Endothelial cell (in vitro differentiated cells): ENCODE data around the gene AHDC1. TPM values are rescaled to one million over a fixed set of nuclear protein-coding genes. Genes with fewer than 3 reads are reported as not detected.
A peak's percentile ranks its signal among the peaks of the same experiment; 100 is the strongest.

ENCODE experiments used
- DNase-seq: peaks from one replicate; pipeline ENCODE4 v3.0.0; 2021; ENCODE audit warnings: low spot score
- H3K27ac Mint-ChIP-seq: one replicate; pipeline ENCODE4 v1.8.0; 2021; ENCODE audit warnings: mixed read lengths, inconsistent platforms; ENCODE audit not compliant: unreplicated experiment
- H3K27me3 Mint-ChIP-seq: one replicate; pipeline ENCODE4 v1.8.0; 2021; ENCODE audit warnings: mild to moderate bottlenecking, moderate library complexity, mixed read lengths, inconsistent platforms; ENCODE audit not compliant: unreplicated experiment
- H3K36me3 Mint-ChIP-seq: one replicate; pipeline ENCODE4 v1.8.0; 2021; ENCODE audit warnings: mild to moderate bottlenecking, low read depth, mixed read lengths, inconsistent platforms; ENCODE audit not compliant: unreplicated experiment
- H3K4me1 Mint-ChIP-seq: one replicate; pipeline ENCODE4 v1.8.0; 2021; ENCODE audit warnings: mild to moderate bottlenecking, mixed read lengths, inconsistent platforms; ENCODE audit not compliant: unreplicated experiment
- H3K4me3 Mint-ChIP-seq: one replicate; pipeline ENCODE4 v1.8.0; 2021; ENCODE audit warnings: mild to moderate bottlenecking, mixed read lengths, inconsistent platforms; ENCODE audit not compliant: unreplicated experiment
- H3K9me3 Mint-ChIP-seq: one replicate; pipeline ENCODE4 v1.8.0; 2021; ENCODE audit warnings: mixed read lengths, inconsistent platforms; ENCODE audit not compliant: unreplicated experiment
- CTCF ChIP-seq: fragments of 200-600 bp; sonication (generic); IDR thresholded peaks from one replicate; pipeline ENCODE4 v1.5.0; 2021; ENCODE audit warnings: antibody characterized with exemption; ENCODE audit not compliant: unreplicated experiment
- total RNA-seq: library from RNA; stranded (reverse); fragmentation: NEBNext Ultra II Directional; extraction: Animal tissue kit (Norgen Biotek cat#: 25700); gene quantifications from one replicate; pipeline ENCODE4 v1.2.1, GENCODE V29; 2021; ENCODE audit not compliant: unreplicated experiment

AHDC1 gene
- total RNA-seq, 1 donor from 2014 or later = 48.0 TPM

GRCh38 chr1:27635396-27636142 lies 31.6 kb upstream of the AHDC1 start:
- TF ChIP-seq CTCF = no peak
- Mint-ChIP-seq H3K36me3 (no peaks in the 10 kb centered on the region), H3K4me3 (no peak overlapping the region), H3K4me1 (peaks cover 40% of the 10 kb centered on the region), H3K27me3 (peaks cover 7% of the 10 kb centered on the region), H3K27ac (peak overlapping the region; percentile 45), H3K9me3 (no peaks in the 10 kb centered on the region)
- DNase-seq = no peak

GRCh38 chr1:27634985-27635367 lies 31.0 kb upstream of the AHDC1 start, which contains the start of gene FGR:
Gene FGR, minus strand, starts transcription at chr1:27635185. Its CDS starts 11,269 bp downstream, at chr1:27623916.
- H3K27ac Mint-ChIP-seq = peak within 1 kb of the TSS; percentile 72
- no peaks in the 10 kb centered on the region for H3K9me3 Mint-ChIP-seq
- no peaks in the 10 kb centered on the region for H3K36me3 Mint-ChIP-seq
- TF ChIP-seq CTCF = no peak
- DNase-seq = no peak
- peaks cover 40% of the 10 kb centered on the region for H3K4me1 Mint-ChIP-seq
- H3K4me3 Mint-ChIP-seq = peak within 1 kb of the TSS; percentile 76
- H3K27me3 Mint-ChIP-seq = peaks cover 7% of the 10 kb centered on the region

- Mint-ChIP-seq H3K36me3 (no peaks in the 10 kb centered on the region), H3K4me1 (peaks cover 40% of the 10 kb centered on the region), H3K27ac (peak overlapping the region; percentile 72), H3K4me3 (peak overlapping the region; percentile 76), H3K9me3 (no peaks in the 10 kb centered on the region), H3K27me3 (peaks cover 7% of the 10 kb centered on the region)
- no peak for TF ChIP-seq CTCF
- DNase-seq = peak; percentile 73
Measured at GRCh38 chr1:27634177-27634984, 30.4 kb upstream of the AHDC1 start.

- Mint-ChIP-seq H3K4me3 (peak overlapping the region; percentile 47), H3K36me3 (no peaks in the 10 kb centered on the region), H3K9me3 (no peaks in the 10 kb centered on the region), H3K27me3 (peaks cover 8% of the 10 kb centered on the region), H3K27ac (peak overlapping the region; percentile 77), H3K4me1 (peaks cover 47% of the 10 kb centered on the region)
- no peak for DNase-seq
- TF ChIP-seq CTCF = no peak
Measured at GRCh38 chr1:27633640-27634176, 29.8 kb upstream of the AHDC1 start.
